HG03457 (cell line): ENCODE measurements around the gene DOCK11.
"Not testable (repeated sequence)": the region's sequence is repeated elsewhere in the genome, so short reads cannot be mapped to it uniquely, and the experiment has no call there.

Experiments used
- ATAC-seq: cut with Tn5 transposase; IDR thresholded peaks from one replicate; pipeline ENCODE4 v1.9.1; 2021; ENCODE audit warnings: moderate number of reproducible peaks; ENCODE audit not compliant: unreplicated experiment

The DOCK11 gene

GRCh38 chrX:118682258-118683014 lies 186.8 kb downstream of the DOCK11 start:
- ATAC-seq, result no peak

- no peak for ATAC-seq
Measured at GRCh38 chrX:118685393-118685792, 189.8 kb downstream of the DOCK11 start.

- ATAC-seq, result no peak
Measured at GRCh38 chrX:118688935-118689334, 193.3 kb downstream of the DOCK11 start.

- ATAC-seq, result no peak
Measured at GRCh38 chrX:118693843-118694242, 198.2 kb downstream of the DOCK11 start.

GRCh38 chrX:118694638-118695037 lies 199.0 kb downstream of the DOCK11 start:
- ATAC-seq, result no peak

GRCh38 chrX:118698516-118699170 lies 203.0 kb downstream of the DOCK11 start:
- ATAC-seq, result no peak

GRCh38 chrX:118702741-118703140 lies 207.1 kb downstream of the DOCK11 start:
- ATAC-seq, result no peak

- no peak for ATAC-seq
Measured at GRCh38 chrX:118706681-118707080, 211.1 kb downstream of the DOCK11 start.

- ATAC-seq, result no peak
Measured at GRCh38 chrX:118714521-118714920, 218.9 kb downstream of the DOCK11 start.

GRCh38 chrX:118715917-118716316 lies 220.3 kb downstream of the DOCK11 start:
- ATAC-seq, result not testable (repeated sequence)

- not testable (repeated sequence) for ATAC-seq
Measured at GRCh38 chrX:118716833-118717232, 221.2 kb downstream of the DOCK11 start.

GRCh38 chrX:118717678-118718391 lies 222.2 kb downstream of the DOCK11 start:
- ATAC-seq, result no peak

GRCh38 chrX:118718737-118719136 lies 223.1 kb downstream of the DOCK11 start:
- ATAC-seq, result no peak

GRCh38 chrX:118720058-118720707 lies 224.6 kb downstream of the DOCK11 start:
- ATAC-seq, result no peak

- ATAC-seq, result no peak
Measured at GRCh38 chrX:118723376-118723775, 227.8 kb downstream of the DOCK11 start.

- no peak for ATAC-seq
Measured at GRCh38 chrX:118724365-118724764, 228.8 kb downstream of the DOCK11 start.

GRCh38 chrX:118724775-118725174 lies 229.2 kb downstream of the DOCK11 start:
- ATAC-seq, result no peak

- no peak for ATAC-seq
Measured at GRCh38 chrX:118726396-118726795, 230.8 kb downstream of the DOCK11 start.

GRCh38 chrX:118726887-118727685 lies 231.5 kb downstream of the DOCK11 start, which contains the start of gene IL13RA1:
Gene IL13RA1, plus strand, starts transcription at chrX:118727606. Its CDS starts 33 bp downstream, at chrX:118727639.
- ATAC-seq, result no peak

GRCh38 chrX:118727686-118728339 lies 232.2 kb downstream of the DOCK11 start:
- no peak for ATAC-seq
